Fibroblast of skin of left biceps (primary cell): ENCODE measurements around the gene ZSCAN9.

Experiments used
- DNase-seq, 2 experiments: peaks; one replicate each; pipeline ENCODE4 v3.0.0-alpha.2; 2013; ENCODE audit warnings: low read depth in 2 of 2

The ZSCAN9 gene

DNA sequence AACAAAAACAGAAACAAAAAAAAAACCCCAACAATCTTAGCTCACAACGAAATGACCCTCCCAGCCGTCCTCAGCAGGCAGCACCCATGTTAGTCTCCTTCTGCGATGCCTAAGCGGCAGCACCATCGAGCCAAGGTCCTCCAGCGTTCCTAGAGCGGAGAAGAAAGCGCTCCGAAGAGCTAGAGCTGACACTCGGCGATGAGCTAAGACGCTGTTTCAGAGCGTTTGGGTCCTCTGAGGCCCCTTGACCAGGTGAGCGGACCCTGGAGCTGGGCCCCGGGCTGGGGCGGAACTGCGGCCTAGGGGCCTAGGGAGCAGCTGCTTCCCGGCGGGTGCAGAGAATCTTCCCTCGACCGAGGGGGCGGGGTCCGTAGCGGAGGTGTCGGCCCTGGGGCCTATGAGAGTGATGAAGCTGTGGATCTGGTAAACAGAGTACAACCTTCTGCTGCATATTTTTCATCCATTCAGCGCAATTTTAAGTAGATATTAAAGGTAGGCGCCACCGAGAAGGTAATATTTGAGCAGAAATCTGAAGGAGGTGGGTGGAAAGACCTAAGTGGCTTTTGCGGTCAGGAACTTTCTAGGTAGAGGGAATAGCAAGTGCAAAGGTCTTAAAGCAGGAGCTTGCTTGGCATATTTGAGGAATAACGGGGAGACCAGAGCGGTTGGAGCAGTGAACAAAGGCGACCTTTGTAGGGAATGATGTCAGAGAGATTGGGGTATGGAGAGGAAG, 42.1 kb downstream of the ZSCAN9 start, which contains the start of gene ZSCAN26:
TSS of gene ZSCAN26 (plus strand) at position 182 of the 733 bp plus-strand sequence. CDS start 4,777 bp downstream, outside the sequence.
- peak; percentile 73 to 76 for DNase-seq

DNA sequence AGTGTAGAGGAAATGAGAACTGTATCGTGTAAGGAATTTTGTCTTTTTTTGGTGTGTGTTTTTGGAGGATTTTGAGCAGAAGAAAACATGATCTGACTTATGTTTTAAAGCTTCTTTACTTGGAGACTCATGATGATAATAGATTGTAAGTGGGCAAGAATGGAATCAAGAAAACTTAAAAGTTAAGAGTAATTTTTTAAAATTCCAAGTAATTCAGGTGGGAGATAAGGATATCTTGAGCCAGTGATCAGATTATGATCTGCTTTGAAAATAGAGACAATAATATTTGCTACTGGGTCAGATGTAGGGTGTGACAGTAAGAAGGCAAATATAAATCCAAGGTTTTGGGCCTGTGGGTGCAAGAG, 42.6 kb downstream of the ZSCAN9 start:
- no peak for DNase-seq

DNA sequence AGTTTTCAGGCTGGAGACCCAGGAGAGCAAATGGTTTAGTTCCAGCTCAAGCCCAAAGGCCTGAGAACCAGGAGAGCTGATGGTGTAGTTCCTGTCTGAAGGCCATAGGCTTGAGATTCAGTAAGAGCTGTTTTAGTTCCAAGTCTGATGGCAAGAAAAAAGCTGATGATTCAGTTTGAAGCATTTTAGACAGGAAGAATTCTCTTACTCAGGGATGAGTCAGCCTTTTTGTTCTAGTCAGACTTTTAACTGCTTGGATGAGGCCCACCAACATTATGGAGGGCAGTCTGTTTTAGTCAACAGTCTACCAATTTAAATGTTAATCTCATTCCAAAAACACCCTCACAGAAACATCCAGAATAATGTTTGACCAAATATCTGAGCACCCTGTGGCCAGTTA, 44.4 kb downstream of the ZSCAN9 start:
- peak; percentile 46 to 47 for DNase-seq

DNA sequence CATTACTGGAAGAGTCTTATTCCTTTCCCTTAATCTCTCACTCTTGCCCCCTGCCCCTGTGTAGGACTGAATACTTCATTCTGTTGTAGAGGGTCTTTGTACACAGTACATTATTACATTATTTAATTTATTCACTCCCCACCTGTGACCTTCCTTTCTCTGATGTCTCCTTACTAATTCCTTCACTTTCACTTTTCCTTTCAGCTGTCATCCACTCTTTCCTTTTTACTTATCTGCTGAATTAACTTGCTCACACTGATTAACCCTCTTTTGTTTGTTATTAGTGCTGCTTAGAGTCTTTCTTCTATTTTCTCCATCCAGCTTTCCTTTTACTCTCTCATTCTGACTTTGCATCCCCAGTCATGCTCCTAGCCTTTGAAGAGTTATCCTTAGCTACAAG, 49.8 kb downstream of the ZSCAN9 start:
- no peak for DNase-seq

DNA sequence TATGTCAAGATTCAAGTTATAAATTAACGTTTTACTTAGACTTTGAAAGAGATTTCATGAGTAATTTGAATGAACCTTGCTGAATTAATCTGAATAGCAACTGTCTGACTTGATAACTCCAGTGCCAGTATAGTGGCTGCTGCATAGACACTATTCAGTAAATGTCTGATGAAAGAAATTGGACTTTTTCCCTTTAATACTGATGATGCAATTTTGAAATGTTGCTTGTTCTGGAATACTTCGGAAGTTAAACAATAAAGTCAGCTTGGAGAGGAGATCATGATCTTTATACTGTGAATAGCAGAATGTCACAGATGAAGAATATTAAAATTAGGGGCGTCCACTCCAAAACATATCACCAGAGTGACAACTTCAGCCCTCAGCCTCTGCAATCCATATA, 52.7 kb downstream of the ZSCAN9 start:
- no peak for DNase-seq

DNA sequence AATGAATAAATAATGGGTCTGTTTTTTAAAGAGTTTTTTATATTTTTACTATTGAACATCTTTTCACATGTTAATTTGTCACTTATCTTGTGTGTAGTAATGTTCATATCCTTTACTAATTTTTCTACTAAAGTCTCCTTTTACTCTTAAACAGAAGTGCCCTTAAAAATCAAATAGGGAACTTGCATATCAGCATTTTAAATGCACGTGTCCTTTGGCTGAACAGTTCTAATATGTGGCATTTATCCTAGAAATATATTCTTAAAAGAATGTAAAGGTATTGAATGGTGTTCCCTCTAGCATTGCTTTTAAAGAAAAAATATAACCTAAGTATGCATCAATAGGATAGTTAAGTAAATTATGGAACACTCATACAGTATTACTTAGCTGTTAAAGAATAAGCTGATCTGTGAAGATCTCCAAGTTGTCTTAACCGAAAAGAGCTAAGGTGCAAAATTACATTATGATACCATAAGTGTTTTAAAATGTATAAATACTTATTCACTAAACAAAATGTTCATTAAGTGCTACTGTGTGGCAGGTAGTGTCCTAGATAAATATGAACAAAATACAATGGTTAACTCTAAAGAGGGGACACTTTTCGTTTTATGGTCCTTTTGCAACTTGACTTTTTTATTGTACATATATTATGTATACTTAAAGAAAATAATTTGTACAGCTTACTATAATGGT, 55.7 kb downstream of the ZSCAN9 start:
- no peak for DNase-seq

DNA sequence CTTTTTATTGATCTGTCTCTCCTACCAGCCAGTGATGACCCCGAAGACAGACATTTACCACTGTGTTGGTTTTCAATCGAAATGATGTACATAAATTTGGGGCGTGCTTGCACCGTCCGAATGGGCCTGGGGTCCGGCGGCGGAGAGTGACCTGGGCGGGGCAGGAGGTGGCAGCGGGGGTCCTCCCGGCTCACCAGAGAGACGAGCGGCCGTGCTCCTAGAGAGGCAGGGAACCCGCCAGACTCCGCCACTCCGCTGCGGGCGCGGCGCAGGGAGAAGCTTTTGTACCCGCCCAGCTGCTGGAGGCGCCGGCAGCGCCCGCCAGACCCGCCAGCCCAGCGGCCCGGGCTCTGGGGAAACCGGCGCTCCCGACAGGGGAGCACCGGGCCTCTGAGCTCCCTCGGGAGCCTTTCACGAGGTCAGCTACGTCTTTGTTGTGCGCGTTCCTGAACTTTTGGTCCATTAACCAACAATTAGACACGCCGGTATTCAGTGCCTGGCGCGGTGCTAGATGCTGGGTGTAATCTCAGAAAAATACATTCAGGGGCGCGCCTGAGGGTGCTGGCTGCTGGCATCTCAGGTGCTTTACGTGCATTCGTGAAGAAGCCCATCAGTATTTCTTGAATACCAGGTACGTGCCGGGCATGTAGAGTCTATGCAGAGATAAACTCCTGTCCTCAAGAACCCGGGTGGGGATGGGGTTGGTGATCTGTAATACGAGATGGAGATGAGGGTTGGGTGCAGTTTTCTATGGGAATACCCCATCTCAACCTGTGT, 56.4 kb downstream of the ZSCAN9 start, which contains the start of gene PGBD1:
TSS of gene PGBD1 (plus strand) at position 285 of the 777 bp plus-strand sequence. CDS start 2,242 bp downstream, outside the sequence.
- DNase-seq, result peak in 1 of 2 experiments; percentile 39

DNA sequence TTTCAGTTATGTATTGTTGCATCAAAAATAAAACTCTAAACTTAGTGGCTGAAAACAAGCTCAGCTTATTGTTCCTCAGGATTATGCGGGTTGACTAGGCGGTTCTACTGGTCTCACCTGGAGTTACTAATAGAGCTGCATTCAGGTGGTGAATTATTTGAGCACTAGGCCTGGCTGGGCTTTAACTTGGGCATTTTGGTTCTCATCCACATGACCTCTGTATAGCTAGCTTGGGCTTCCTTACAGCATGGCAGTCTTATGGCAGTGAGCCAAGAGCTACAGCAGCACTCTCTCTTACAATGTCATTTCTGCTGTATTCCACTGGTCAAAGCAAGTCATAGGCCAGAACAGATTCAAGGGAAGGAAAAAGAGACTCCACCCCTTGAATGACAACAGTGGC, 57.9 kb downstream of the ZSCAN9 start:
- DNase-seq, result no peak
